ENCODE measurements around the gene ARRB1. TPM values are rescaled to one million over a fixed set of nuclear protein-coding genes. Genes with fewer than 3 reads are reported as not detected.
"Not testable (repeated sequence)": the region's sequence is repeated elsewhere in the genome, so short reads cannot be mapped to it uniquely, and the experiment has no call there.

ARRB1 gene
- polyA plus RNA-seq, 2 donors: 4.9 to 5.0 TPM

DNA sequence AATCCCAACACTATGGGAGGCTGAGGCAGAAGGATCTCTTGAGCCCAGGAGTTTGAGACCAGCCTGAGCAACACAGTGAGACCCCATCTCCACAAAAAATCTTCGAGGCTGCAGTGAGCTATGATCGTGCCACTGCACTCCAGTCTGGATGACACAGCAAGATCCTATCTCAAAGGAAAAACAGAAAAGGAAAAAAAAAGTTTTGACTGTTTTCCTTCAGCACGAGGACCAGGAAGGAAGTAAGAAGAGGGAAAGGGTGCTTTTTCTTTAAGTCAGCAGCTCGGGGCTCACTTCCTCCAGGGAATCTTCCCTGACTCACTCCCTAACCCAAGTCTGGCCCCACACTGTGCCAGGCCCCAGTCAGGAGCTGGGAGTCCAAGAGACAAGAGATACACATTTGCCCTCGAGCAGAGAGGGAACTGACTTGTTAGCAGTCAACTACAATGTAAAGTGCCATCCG lies 14.2 kb downstream of the ARRB1 start:
- 31 to 42% methylated on average over 6 of the region's 6 CpGs for WGBS, 2 donors
- H3K4me3 ChIP-seq (ENCODE audit: low read depth in 1 of 2, low read length in 2 of 2): no peak overlapping the region
- peak overlapping the region; percentile 30 to 54 for H3K27ac ChIP-seq (ENCODE audit: low read depth in 2 of 2, low read length in 1 of 2)
- no peaks in the 10 kb centered on the region for H3K9me3 ChIP-seq (ENCODE audit: control insufficient read depth in 2 of 2, insufficient read depth in 1 of 2, low read depth in 1 of 2, low read length in 1 of 2)
- H3K27me3 ChIP-seq (ENCODE audit: control insufficient read depth in 1 of 2, insufficient read depth in 2 of 2, low read length in 2 of 2): no peaks in the 10 kb centered on the region
- H3K4me1 ChIP-seq (ENCODE audit: control insufficient read depth in 2 of 2, insufficient read depth in 2 of 2, low read length in 1 of 2): peaks cover 17 to 50% of the 10 kb centered on the region in 2 donors
- no peaks in the 10 kb centered on the region for H3K36me3 ChIP-seq (ENCODE audit: control insufficient read depth in 2 of 2, insufficient read depth in 2 of 2, low read length in 1 of 2)

DNA sequence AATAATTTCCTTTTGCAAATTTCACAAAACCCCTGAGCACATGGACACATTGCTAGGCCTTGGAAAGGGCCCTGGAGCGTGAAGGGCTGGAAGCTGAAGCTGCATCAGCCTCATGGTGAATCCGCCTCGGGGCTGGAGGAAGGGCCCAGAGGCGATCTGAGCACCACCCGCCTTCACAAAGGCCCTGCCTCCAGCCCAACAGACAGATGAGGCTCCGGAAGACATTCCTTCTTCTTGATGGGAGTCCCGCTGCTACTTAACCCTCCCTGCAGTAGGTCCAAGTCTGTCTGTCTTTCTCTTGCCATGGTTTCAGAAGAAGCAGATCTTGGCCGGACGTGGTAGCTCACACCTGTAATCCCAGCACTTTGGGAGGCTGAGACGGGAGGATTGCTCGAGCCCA lies 16.5 kb downstream of the ARRB1 start:
- H3K4me1 ChIP-seq (ENCODE audit: control insufficient read depth in 2 of 2, insufficient read depth in 2 of 2, low read length in 1 of 2): peaks cover 10 to 33% of the 10 kb centered on the region in 2 donors
- H3K27me3 ChIP-seq (ENCODE audit: control insufficient read depth in 1 of 2, insufficient read depth in 2 of 2, low read length in 2 of 2): no peaks in the 10 kb centered on the region
- WGBS, 2 donors: 73 to 74% methylated on average over 11 of the region's 11 CpGs
- H3K9me3 ChIP-seq (ENCODE audit: control insufficient read depth in 2 of 2, insufficient read depth in 1 of 2, low read depth in 1 of 2, low read length in 1 of 2): no peaks in the 10 kb centered on the region
- no peaks in the 10 kb centered on the region for H3K36me3 ChIP-seq (ENCODE audit: control insufficient read depth in 2 of 2, insufficient read depth in 2 of 2, low read length in 1 of 2)
- H3K4me3 ChIP-seq (ENCODE audit: low read depth in 1 of 2, low read length in 2 of 2): no peak overlapping the region
- H3K27ac ChIP-seq (ENCODE audit: low read depth in 2 of 2, low read length in 1 of 2): peak overlapping the region; percentile 21 to 61

DNA sequence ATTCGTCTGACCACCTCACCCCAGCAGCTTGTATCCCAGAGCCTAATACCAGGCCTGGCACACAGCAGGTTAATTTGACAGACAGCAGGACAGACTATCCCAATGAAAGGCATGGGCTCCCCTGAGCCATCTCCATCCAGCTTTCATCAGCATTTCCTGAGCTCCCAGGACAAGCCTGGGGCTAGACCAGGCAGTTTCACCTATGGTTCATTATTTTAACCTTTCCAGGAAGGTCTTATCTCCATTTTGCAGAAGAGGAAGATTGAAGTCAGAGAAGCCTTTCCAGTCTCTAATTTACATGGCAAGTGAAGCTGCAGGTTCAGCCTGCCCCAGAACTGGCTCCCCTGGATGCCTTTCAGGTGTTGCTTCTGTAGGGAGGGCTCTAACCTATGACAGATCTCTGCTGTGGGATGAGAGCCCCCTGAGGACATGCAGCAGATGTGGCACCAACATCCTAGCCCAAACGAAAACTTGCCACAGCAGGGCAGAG lies 17.0 kb downstream of the ARRB1 start:
- WGBS, 2 donors: 69 to 80% methylated on average over 2 of the region's 2 CpGs
- peak overlapping the region; percentile 21 to 26 for H3K27ac ChIP-seq (ENCODE audit: low read depth in 2 of 2, low read length in 1 of 2)
- no peak overlapping the region for H3K4me3 ChIP-seq (ENCODE audit: low read depth in 1 of 2, low read length in 2 of 2)
- peaks cover 5 to 29% of the 10 kb centered on the region in 2 donors for H3K4me1 ChIP-seq (ENCODE audit: control insufficient read depth in 2 of 2, insufficient read depth in 2 of 2, low read length in 1 of 2)
- H3K36me3 ChIP-seq (ENCODE audit: control insufficient read depth in 2 of 2, insufficient read depth in 2 of 2, low read length in 1 of 2): no peaks in the 10 kb centered on the region
- no peaks in the 10 kb centered on the region for H3K27me3 ChIP-seq (ENCODE audit: control insufficient read depth in 1 of 2, insufficient read depth in 2 of 2, low read length in 2 of 2)
- H3K9me3 ChIP-seq (ENCODE audit: control insufficient read depth in 2 of 2, insufficient read depth in 1 of 2, low read depth in 1 of 2, low read length in 1 of 2): no peaks in the 10 kb centered on the region

DNA sequence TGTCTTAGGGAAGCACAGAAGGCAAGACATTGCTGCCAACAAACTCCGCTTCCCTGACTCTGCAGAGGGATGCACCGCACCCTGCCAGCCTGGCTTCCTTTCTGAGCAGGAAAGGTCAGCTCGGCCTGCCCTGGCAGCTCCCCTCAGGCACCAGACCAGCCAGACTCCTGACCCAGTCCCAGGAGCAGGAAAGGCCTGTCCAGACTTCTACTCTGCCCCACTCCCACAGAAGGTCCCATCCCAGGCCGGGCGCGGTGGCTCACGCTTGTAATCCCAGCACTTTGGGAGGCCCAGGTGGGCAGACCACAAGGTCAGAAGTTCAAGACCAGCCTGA lies 17.7 kb downstream of the ARRB1 start:
- Histone ChIP-seq H3K4me3 (ENCODE audit: low read depth in 1 of 2, low read length in 2 of 2) (no peak overlapping the region), H3K36me3 (ENCODE audit: control insufficient read depth in 2 of 2, insufficient read depth in 2 of 2, low read length in 1 of 2) (no peaks in the 10 kb centered on the region), H3K27me3 (ENCODE audit: control insufficient read depth in 1 of 2, insufficient read depth in 2 of 2, low read length in 2 of 2) (no peaks in the 10 kb centered on the region), H3K9me3 (ENCODE audit: control insufficient read depth in 2 of 2, insufficient read depth in 1 of 2, low read depth in 1 of 2, low read length in 1 of 2) (no peaks in the 10 kb centered on the region), H3K4me1 (ENCODE audit: control insufficient read depth in 2 of 2, insufficient read depth in 2 of 2, low read length in 1 of 2) (peaks cover 4 to 24% of the 10 kb centered on the region in 2 donors), H3K27ac (ENCODE audit: low read depth in 2 of 2, low read length in 1 of 2) (peak overlapping the region in 1 of 2 donors; percentile 26)
- 58 to 72% methylated on average over 7 of the region's 7 CpGs for WGBS, 2 donors

DNA sequence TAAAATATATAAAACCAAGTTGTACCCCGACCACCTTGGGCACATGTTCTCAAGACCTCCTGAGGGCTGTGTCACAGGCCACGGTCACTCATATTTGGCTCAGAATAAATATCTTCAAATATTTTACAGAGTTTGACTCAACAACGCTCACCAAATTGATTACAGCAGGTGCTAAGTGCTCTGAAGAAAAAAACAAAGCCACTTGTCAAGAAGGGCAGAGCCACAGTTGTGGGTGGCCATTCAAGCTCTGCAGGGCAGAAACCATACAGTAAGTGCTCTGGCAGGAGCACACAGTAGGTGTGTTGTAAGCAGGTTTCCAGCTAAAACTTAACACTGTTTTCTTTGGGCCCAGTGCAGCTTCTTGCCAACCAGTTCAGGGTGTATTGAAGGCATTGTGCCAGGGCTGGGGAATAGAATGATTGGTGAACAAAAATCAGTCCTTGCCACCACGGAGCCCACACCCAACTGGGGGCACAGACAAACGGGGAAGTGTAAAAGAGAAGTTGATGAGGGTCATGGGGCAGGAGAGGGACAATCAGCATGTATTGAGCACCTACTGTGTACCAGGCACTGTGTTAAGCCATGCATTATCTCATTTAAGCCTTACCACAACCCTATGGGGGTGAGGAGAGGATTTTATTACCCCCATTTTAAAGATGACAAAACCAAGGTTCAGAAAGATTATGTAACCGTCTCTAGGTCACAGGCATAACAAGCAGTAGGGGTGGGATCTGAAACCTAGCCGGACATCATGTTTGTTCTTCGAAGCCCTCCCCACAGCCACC lies 18.2 kb downstream of the ARRB1 start:
- H3K36me3 ChIP-seq (ENCODE audit: control insufficient read depth in 2 of 2, insufficient read depth in 2 of 2, low read length in 1 of 2): no peaks in the 10 kb centered on the region
- no peak overlapping the region for H3K4me3 ChIP-seq (ENCODE audit: low read depth in 1 of 2, low read length in 2 of 2)
- H3K9me3 ChIP-seq (ENCODE audit: control insufficient read depth in 2 of 2, insufficient read depth in 1 of 2, low read depth in 1 of 2, low read length in 1 of 2): no peaks in the 10 kb centered on the region
- no peaks in the 10 kb centered on the region for H3K27me3 ChIP-seq (ENCODE audit: control insufficient read depth in 1 of 2, insufficient read depth in 2 of 2, low read length in 2 of 2)
- H3K27ac ChIP-seq (ENCODE audit: low read depth in 2 of 2, low read length in 1 of 2): peak overlapping the region in 1 of 2 donors; percentile 26
- 60 to 66% methylated on average over 8 of the region's 8 CpGs for WGBS, 2 donors
- peaks cover 4 to 22% of the 10 kb centered on the region in 2 donors for H3K4me1 ChIP-seq (ENCODE audit: control insufficient read depth in 2 of 2, insufficient read depth in 2 of 2, low read length in 1 of 2)

DNA sequence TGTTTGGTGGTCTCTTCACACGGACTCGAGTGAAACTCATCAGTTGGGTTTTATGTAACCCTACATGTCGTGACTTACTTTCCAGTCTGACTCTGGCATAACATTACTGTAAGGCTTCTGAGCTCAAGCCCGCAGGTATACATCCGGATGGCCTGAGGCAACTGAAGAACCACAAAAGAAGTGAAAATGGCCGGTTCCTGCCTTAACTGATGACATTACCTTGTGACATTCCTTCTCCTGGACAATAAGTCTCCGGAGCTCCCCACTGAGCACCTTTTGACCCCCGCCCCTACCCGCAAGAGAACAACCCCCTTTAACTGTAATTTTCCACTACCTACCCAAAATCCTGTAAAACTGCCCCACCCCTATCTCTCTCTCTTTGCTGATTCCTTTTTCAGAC lies 19.7 kb downstream of the ARRB1 start:
- H3K4me3 ChIP-seq (ENCODE audit: low read depth in 1 of 2, low read length in 2 of 2); H3K9me3 ChIP-seq (ENCODE audit: control insufficient read depth in 2 of 2, insufficient read depth in 1 of 2, low read depth in 1 of 2, low read length in 1 of 2); H3K27ac ChIP-seq (ENCODE audit: low read depth in 2 of 2, low read length in 1 of 2); H3K36me3 ChIP-seq (ENCODE audit: control insufficient read depth in 2 of 2, insufficient read depth in 2 of 2, low read length in 1 of 2); H3K27me3 ChIP-seq (ENCODE audit: control insufficient read depth in 1 of 2, insufficient read depth in 2 of 2, low read length in 2 of 2): not testable (repeated sequence)
- peaks cover 3 to 15% of the 10 kb centered on the region in 2 donors for H3K4me1 ChIP-seq (ENCODE audit: control insufficient read depth in 2 of 2, insufficient read depth in 2 of 2, low read length in 1 of 2)
- WGBS, 2 donors: 88 to 90% methylated on average over 9 of the region's 9 CpGs

DNA sequence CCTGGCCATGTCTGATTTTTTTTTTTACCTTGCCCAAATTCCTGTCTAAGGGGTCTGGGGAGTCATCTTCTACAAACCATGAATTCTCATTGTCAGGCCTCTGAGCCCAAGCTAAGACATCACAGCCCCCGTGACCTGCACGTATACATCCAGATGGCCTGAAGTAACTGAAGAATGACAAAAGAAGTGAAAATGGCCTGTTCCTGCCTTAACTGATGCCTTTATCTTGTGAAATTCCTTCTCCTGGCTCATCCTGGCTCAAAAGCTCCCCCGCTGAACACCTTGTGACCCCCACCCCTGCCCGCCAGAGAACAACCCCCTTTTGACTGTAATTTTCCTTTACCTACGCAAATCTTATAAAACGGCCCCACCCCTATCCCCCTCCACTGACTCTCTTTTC lies 20.2 kb downstream of the ARRB1 start:
- not testable (repeated sequence) for H3K36me3 ChIP-seq (ENCODE audit: control insufficient read depth in 2 of 2, insufficient read depth in 2 of 2, low read length in 1 of 2); H3K4me3 ChIP-seq (ENCODE audit: low read depth in 1 of 2, low read length in 2 of 2); H3K9me3 ChIP-seq (ENCODE audit: control insufficient read depth in 2 of 2, insufficient read depth in 1 of 2, low read depth in 1 of 2, low read length in 1 of 2); H3K27me3 ChIP-seq (ENCODE audit: control insufficient read depth in 1 of 2, insufficient read depth in 2 of 2, low read length in 2 of 2); H3K27ac ChIP-seq (ENCODE audit: low read depth in 2 of 2, low read length in 1 of 2)
- 95% methylated on average over 6 of the region's 6 CpGs for WGBS, 2 donors
- peaks cover 3 to 14% of the 10 kb centered on the region in 2 donors for H3K4me1 ChIP-seq (ENCODE audit: control insufficient read depth in 2 of 2, insufficient read depth in 2 of 2, low read length in 1 of 2)

DNA sequence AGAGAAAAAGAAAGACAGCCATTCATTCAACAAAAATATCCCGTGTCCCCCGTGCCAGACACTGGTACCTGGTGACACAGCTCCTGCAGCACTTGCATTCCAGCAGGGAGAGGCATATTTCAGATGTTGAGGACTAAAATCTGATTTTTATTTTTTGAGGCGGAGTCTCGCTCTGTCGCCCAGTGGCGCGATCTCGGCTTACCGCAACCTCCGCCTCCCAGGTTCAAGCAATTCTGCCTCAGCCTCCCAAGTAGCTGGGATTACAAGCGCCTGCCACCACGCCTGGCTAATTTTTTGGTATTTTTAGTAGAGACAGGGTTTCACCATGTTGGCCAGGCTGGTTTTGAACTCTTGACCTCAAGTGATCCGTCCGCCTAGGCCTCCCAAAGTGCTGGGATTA lies 20.6 kb downstream of the ARRB1 start:
- H3K27ac ChIP-seq (ENCODE audit: low read depth in 2 of 2, low read length in 1 of 2); H3K27me3 ChIP-seq (ENCODE audit: control insufficient read depth in 1 of 2, insufficient read depth in 2 of 2, low read length in 2 of 2); H3K9me3 ChIP-seq (ENCODE audit: control insufficient read depth in 2 of 2, insufficient read depth in 1 of 2, low read depth in 1 of 2, low read length in 1 of 2); H3K36me3 ChIP-seq (ENCODE audit: control insufficient read depth in 2 of 2, insufficient read depth in 2 of 2, low read length in 1 of 2); H3K4me3 ChIP-seq (ENCODE audit: low read depth in 1 of 2, low read length in 2 of 2): not testable (repeated sequence)
- peaks cover 3 to 14% of the 10 kb centered on the region in 2 donors for H3K4me1 ChIP-seq (ENCODE audit: control insufficient read depth in 2 of 2, insufficient read depth in 2 of 2, low read length in 1 of 2)
- WGBS, 2 donors: 87 to 92% methylated on average over 14 of the region's 14 CpGs

DNA sequence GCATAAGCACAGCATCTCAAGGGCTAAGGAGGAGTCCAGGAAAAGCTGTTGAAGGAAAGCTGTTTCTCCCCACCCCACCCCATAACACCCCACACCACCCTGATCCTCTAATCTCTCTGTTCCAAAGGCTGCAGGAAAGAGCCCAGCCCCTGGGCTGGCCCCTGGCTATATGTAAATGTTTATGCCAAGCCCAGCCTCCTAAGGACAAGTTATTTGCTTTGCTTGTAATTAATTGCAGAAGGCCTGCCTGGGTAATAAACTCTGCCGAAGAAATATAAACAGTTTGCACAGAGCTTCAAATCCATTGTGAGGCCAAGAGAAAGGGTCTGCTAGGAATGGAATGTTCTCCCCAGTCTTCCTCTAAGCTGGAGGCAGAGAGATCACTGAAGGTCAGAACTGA lies 21.2 kb downstream of the ARRB1 start:
- no peak overlapping the region for H3K27ac ChIP-seq (ENCODE audit: low read depth in 2 of 2, low read length in 1 of 2)
- peaks cover 5 to 18% of the 10 kb centered on the region in 2 donors for H3K4me1 ChIP-seq (ENCODE audit: control insufficient read depth in 2 of 2, insufficient read depth in 2 of 2, low read length in 1 of 2)
- 19 to 22% methylated on average over 1 of the region's 1 CpG for WGBS, 2 donors

More for the DNA sequence above, 21.2 kb downstream of the ARRB1 start:
- Histone ChIP-seq H3K4me3 (ENCODE audit: low read depth in 1 of 2, low read length in 2 of 2) (no peak overlapping the region), H3K9me3 (ENCODE audit: control insufficient read depth in 2 of 2, insufficient read depth in 1 of 2, low read depth in 1 of 2, low read length in 1 of 2) (no peaks in the 10 kb centered on the region), H3K27me3 (ENCODE audit: control insufficient read depth in 1 of 2, insufficient read depth in 2 of 2, low read length in 2 of 2) (no peaks in the 10 kb centered on the region), H3K36me3 (ENCODE audit: control insufficient read depth in 2 of 2, insufficient read depth in 2 of 2, low read length in 1 of 2) (no peaks in the 10 kb centered on the region)
